GM18951 (cell line): ENCODE measurements around the gene CTSD.

Experiments
- POLR2A ChIP-seq: IDR thresholded peaks from 4 replicates; pipeline ENCODE4 v1.6.1; 2011; ENCODE audit warnings: mild to moderate bottlenecking; ENCODE audit not compliant: insufficient read length, insufficient read depth; ENCODE audit errors: extremely low read depth
- in situ Hi-C: fragments of 300-500 bp; cut with MboI; formaldehyde crosslinking; loops from one replicate; pipeline ENCODE4 v1.12.0; 2022; ENCODE audit warnings: low sequenced_read_pairs, mixed read lengths, inconsistent platforms; ENCODE audit not compliant: unreplicated experiment

The CTSD gene

DNA sequence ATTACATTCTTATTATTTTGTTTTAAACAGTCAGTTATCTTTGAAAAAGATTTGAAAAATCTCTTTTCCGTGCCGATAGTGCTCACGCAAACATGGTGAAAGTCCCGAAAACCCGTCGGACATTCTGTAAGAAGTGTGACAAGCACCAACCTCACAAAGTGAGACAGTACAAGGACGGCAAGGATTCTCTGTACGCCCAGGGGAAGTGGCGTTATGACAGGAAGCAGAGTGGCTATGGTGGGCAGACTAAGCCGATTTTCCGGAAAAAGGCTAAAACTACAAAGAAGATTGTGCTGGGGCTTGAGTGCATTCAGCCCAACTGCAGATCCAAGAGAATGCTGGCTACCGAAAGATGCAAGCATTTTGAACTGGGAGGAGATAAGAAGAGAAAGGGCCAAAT lies 28.7 kb upstream of the CTSD start:
- no peak for TF ChIP-seq POLR2A
- in situ Hi-C loops = no loop called here

DNA sequence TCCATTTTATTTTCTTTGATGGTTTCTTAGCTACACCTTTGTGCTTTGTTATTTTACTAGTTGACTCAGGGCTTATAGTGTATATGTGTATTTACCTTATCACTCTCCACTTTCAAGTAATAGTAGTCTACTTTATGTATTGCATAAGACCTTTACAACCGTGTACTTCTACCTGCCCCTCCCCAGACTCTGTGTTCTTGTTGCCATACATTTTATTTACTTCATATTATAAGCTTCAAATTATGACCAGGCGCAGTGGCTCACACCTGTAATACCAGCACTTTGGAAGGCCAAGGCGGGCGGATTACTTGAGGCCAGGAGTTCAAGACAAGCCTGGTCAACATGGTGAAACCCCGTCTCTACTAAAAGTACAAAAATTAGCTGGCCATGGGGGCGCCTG lies 28.2 kb upstream of the CTSD start:
- in situ Hi-C loops = no loop called here
- TF ChIP-seq POLR2A = no peak

DNA sequence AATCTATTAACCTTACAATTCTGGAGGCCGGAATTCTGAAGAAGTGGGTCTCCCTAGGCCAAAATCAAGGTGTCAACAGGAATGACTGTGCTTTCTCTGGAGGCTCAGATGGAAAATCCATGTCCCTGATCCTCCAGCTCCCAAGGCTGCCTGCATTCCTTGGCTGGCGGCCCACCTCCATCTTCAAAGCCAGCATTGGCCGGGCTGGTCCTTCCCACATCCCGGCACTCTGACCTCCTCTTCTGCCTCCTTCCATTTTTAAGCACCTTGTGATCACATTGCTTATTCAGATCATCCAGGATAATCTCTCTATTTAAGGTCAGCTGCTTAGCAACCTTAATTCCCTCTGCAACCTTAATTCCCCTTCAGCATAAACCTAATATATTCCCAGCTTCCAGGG lies 22.7 kb upstream of the CTSD start:
- in situ Hi-C loops = no loop called here
- TF ChIP-seq POLR2A = no peak

DNA sequence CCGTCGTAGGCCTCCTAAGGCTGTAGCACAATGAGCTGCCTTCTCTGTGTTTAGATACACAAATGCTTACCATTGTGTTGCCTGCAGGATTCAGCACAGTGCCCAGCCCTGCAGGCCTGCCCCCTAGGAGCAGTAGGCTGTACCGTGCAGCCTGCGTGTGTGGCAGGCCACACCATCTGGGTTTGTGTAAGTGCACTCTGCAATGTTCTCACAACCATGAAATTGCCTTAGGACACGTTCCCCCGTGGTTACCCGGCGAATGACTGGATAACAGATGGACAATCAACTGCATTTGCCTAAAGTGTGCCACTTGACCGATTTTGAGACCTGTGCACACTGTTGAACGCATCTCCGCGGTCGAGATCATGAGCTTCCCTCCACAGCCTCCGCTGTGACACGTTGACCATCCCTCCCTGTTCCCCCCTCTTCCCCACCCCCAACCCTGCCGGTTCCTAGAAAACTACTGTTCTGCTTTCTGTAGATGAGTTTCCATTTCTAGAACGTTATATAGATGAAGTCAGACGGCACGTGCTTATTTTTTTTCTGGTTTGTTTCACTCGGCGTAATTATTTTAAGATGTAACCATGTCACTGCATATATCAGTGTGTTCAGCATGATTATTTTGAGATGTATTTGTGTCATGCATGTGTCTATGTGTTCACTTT lies 22.2 kb upstream of the CTSD start:
- TF ChIP-seq POLR2A = no peak
- in situ Hi-C loops = no loop called here

DNA sequence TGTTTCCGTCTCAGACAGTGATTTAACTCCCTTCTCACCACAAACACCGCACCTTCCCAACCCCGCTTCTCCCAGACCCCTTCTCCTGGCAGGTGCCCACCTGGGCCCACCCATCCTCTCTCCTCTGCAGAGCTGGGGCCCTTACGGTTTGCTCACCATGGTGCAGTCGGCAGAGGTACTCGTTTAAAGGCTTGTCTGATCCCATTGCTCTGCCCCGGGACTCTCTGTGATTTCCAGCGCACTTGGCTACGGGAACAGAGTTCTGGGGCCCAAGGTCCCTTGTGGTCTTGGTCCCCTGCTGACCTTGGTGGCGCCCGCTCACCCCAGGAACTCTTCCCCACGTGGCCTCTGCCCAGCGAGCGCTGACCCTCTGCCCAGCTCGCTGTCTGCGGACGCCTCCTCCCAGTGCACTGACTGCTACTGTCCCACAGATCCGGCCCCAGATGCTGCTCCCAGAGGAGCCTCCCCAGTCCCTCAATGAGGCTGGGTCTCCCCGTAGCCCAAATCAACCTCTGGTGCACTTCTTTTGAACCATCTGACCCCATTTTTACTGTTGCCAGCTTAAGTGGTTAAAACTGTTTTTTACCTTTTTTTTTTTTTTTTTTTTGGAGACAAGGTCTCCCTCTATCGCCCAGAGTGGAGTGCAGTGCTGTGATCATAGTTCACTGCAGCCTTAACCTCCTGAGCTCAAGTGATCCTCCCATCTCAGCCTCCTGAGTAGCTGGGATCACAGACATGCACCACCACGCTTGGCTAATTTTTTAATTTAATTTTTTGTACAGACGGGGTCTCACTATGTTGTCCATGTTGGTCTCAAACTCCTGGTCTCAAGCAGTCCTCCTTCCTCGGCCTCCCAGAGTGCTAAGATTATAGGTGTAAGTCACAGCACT lies 21.3 kb upstream of the CTSD start:
- in situ Hi-C loops = no loop called here
- no peak for TF ChIP-seq POLR2A

DNA sequence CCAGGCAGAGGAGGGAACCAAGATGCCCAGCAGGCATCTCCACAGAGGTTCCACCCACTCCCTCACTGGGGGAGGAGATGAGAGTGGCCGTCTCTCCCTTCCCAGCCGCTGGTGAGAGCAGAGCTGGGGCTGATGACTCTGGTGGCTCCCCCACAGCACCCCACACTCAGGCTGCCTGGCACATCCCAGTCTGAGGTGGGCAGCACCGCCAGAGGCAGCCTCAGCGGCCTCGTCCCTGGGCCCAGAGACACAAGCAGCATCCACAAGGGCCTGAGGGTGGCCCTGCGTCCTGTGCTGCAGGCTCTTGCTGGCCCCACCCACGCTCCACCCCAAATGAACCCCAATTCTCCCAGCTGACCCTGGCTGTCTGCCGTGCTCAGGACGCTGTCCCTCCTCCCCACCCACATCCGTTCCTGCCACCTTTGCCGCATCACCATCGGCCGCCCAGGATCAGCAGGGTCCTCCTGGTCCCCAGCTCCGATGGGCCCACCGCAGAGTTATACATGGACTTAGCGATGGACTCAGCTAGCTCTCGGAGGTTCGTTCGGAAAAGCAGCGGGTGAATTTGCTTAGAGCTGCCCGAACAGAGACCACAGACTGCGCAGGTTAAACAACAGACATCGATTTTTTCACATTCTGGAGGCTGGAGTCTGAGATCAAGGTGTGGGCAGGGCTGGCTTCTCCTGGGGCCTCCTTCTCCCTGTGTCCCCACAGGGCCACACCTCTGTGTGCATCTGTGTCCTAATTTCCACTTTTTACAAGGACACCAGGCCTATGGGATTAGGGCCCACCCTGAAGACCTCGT lies 20.2 kb upstream of the CTSD start:
- in situ Hi-C loops = no loop called here
- no peak for TF ChIP-seq POLR2A

DNA sequence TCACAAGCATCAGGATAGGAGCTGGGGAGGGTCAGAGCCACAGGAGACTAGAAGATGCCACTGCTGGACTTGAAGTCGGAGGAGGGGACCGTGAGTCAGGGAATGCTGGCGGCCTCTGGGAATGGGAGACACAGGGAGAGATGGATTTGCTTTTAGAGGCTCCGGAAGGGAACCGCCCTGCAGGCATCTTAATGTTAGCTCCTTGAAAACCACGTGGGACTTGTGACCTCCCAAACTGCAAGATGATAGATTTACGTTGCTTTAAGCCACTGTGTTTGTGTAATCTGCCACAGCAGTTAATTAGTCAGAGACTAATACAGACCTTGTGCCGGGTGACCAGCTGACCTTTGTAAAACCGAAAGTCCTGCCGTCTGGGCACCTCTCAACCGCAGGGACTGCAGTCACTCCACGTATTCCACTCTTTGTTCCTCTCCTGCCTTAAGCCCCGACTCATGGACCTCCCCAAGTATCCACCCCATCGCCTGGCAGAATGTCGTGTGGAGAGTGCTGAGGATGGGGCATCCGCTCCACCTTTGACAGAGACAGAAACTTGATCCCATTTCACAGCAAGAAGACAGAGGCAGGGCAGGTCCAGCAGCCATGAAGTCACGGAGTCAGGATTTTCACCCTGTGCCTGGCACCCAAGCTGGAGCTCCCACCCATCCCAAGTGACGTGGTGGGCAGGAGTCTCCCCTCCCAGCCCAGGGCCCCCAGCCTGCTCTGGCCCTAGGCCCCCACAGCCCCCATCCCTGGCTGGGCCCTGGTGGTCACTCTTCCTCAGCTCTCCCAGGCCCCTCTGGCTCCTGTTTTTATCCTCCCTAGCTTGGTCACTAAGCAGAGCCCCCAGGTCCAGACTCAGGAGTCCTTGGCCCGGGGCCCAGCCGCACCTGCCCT lies 19.4 kb upstream of the CTSD start:
- in situ Hi-C loops = no loop called here
- no peak for TF ChIP-seq POLR2A

DNA sequence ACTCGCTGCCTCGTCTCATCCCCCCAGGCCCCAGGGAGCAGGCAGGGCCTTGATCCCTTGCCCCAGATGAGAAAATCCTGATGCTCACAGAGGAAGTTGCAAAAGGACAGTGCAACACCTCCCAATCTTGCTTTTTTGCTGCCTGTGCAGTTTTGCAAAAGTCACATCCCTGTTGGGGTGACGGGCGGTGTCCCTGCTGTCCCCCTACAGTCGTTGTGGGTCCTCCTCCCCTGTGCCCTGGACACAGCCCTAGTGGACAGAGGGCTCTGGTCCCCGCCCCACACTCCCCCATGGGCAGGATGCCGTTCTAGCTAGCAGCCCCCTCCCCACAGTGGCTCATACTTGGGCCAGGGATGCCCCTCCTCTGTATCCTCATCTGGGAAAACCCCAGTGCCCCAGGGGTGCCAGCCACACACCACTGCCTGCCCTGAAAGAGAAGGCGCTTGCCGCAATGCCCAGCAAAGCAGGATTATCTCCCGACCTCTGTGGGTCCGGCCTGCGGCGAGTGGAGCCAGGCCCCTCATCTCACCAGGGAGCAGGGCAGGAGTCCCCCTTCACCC lies 18.4 kb upstream of the CTSD start:
- in situ Hi-C loops = no loop called here
- no peak for TF ChIP-seq POLR2A

DNA sequence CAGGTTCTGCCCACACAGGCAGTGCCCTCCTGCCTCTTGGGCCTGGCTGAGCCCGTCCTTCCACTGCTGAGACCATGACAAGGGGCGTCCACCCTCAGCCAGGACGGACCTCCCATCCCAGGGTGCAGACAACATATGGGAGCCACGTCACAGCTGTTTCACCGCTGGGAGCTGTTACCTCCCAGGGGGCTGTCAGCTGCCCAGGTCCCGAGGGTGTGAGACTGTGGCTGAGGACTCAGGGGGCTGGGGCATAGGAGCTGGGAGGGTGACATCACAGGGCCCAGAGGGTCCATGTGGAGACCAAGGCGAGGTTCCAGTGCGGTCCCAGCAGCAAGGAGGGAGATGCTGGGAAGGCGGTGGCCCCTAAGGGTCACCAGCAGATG lies 17.9 kb upstream of the CTSD start:
- in situ Hi-C loops = no loop called here
- TF ChIP-seq POLR2A = no peak

DNA sequence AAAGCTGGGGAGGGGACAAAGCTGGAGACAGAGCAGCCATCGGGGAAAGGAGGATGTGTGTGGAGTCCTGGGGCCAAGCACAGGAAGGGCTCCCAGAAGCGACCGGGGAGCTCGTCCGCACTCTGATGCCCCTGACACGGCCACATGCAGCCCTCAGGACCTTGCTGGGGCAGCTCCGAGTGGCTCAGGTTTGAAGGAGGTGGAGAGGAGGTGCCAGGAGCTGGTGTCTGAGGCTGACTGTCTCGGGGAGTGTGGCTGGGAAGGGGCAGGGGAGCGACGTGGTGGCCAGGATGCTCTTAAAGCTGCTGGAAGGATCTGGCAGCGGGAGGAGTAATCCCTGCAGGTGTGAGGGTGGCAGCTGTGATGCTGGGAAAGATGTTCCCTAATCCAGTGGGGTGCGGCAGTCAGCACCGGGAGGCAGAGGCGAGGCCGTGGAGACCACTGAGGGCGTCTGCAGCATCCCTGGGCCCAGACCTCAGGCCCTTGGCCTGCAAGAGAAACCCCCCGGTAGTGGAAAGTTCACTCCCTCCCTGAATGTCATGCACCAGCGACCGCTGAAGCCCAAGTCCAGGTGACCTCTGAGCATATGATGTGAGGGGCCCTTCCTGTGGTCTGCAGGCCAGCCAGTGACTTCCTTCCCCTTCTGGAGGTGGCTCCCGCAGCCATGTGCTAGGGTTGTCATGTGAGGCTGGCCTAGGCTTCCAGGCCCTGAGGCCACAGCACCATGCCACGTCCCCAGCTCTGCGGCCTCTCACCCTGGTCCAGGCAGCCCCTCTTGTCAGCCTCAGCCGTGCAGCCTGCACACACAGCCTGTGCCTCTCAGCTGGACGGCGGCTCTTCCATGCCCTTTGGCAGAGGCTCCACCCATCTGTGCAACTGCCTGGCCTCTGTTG lies 17.2 kb upstream of the CTSD start:
- TF ChIP-seq POLR2A = no peak
- in situ Hi-C loops = no loop called here
